Neuronal stem cell (in vitro differentiated cells): Measurements from ENCODE around the gene PML.
A peak's percentile ranks its signal among the peaks of the same experiment; 100 is the strongest.
"Not testable (repeated sequence)": the region's sequence is repeated elsewhere in the genome, so short reads cannot be mapped to it uniquely, and the experiment has no call there.

ENCODE experiments used
- DNase-seq: peaks from one replicate; pipeline ENCODE4 v3.0.0-alpha.2; 2013; ENCODE audit warnings: low spot score
- H2AFZ ChIP-seq: one replicate; pipeline ENCODE4 v1.6.1; 2013; ENCODE audit warnings: mild to moderate bottlenecking, low read length, inconsistent platforms
- H2AK5ac ChIP-seq: 2 replicates; pipeline ENCODE4 v1.6.1; 2013; ENCODE audit warnings: low read depth, mild to moderate bottlenecking, inconsistent platforms, low read length, moderate library complexity, mixed read lengths
- H2BK120ac ChIP-seq: 2 replicates; pipeline ENCODE4 v1.6.1; 2013; ENCODE audit warnings: low read depth, mild to moderate bottlenecking, inconsistent platforms, low read length, moderate library complexity, mixed read lengths
- H2BK12ac ChIP-seq: one replicate; pipeline ENCODE4 v1.6.1; 2013; ENCODE audit warnings: low read length, inconsistent platforms
- H2BK15ac ChIP-seq: 2 replicates; pipeline ENCODE4 v1.6.1; 2013; ENCODE audit warnings: mild to moderate bottlenecking, low read length, inconsistent platforms, mixed read lengths
- H2BK5ac ChIP-seq: one replicate; pipeline ENCODE4 v1.6.1; 2013; ENCODE audit warnings: inconsistent platforms, mild to moderate bottlenecking, low read length, moderate library complexity
- H3K14ac ChIP-seq: one replicate; pipeline ENCODE4 v1.6.1; 2013; ENCODE audit warnings: low read length, inconsistent platforms
- H3K18ac ChIP-seq: 2 replicates; pipeline ENCODE4 v1.6.1; 2013; ENCODE audit warnings: low read length, inconsistent platforms
- H3K23ac ChIP-seq: 2 replicates; pipeline ENCODE4 v1.6.1; 2013; ENCODE audit warnings: low read depth, mild to moderate bottlenecking, mixed read lengths, low read length, inconsistent platforms; ENCODE audit not compliant: poor library complexity
- H3K27ac ChIP-seq: replicated peaks from 3 replicates; pipeline ENCODE4 v1.5.1; 2013; ENCODE audit warnings: low read length, inconsistent platforms
- H3K27me3 ChIP-seq, 3 experiments: 2 replicates each; pipeline ENCODE4 v1.6.1; 2013; ENCODE audit warnings: low read length in 3 of 3, mild to moderate bottlenecking in 2 of 3, inconsistent platforms in 1 of 3, low read depth in 1 of 3, mixed read lengths in 1 of 3, moderate library complexity in 1 of 3; ENCODE audit not compliant: control insufficient read depth in 3 of 3, insufficient read depth in 3 of 3
- H3K36me3 ChIP-seq, 2 donors: replicated peaks in 1 of 2; 2 replicates each; pipeline ENCODE4 v1.6.1; 2013; ENCODE audit warnings: low read length in 2 of 2; ENCODE audit not compliant: control insufficient read depth in 2 of 2, insufficient read depth in 2 of 2
- H3K4ac ChIP-seq: 2 replicates; pipeline ENCODE4 v1.6.1; 2013; ENCODE audit warnings: inconsistent platforms, mild to moderate bottlenecking, low read length, moderate library complexity
- H3K4me1 ChIP-seq, 2 donors: 1 replicate in 1 of 2; 2 replicates in 1 of 2; pipeline ENCODE4 v1.6.1; 2013; ENCODE audit warnings: low read length in 2 of 2, low read depth in 1 of 2; ENCODE audit not compliant: control insufficient read depth in 2 of 2, insufficient read depth in 1 of 2
- H3K4me2 ChIP-seq: one replicate; pipeline ENCODE4 v1.6.1; 2013; ENCODE audit warnings: mild to moderate bottlenecking, low read length, inconsistent platforms; ENCODE audit not compliant: insufficient read depth, poor library complexity, severe bottlenecking
- H3K4me3 ChIP-seq, 2 donors: 2 replicates each; pipeline ENCODE4 v1.5.1; 2013; ENCODE audit warnings: low read length in 2 of 2, mild to moderate bottlenecking in 2 of 2, inconsistent platforms in 1 of 2, moderate library complexity in 1 of 2
- H3K79me1 ChIP-seq: one replicate; pipeline ENCODE4 v1.6.1; 2013; ENCODE audit warnings: low read depth, mild to moderate bottlenecking, inconsistent platforms, low read length, moderate library complexity
- H3K9ac ChIP-seq: one replicate; pipeline ENCODE4 v1.6.1; 2013; ENCODE audit warnings: mild to moderate bottlenecking, low read depth, low read length, inconsistent platforms; ENCODE audit not compliant: poor library complexity
- H3K9me3 ChIP-seq, 2 donors: replicated peaks in 1 of 2; 2 replicates each; pipeline versions ENCODE3 to v1.6.1; 2013; ENCODE audit warnings: low read length in 2 of 2, mild to moderate bottlenecking in 2 of 2, inconsistent platforms in 1 of 2, low read depth in 1 of 2, mixed read lengths in 1 of 2, moderate library complexity in 1 of 2; ENCODE audit not compliant: control insufficient read depth in 2 of 2, insufficient read depth in 1 of 2
- H4K8ac ChIP-seq: one replicate; pipeline ENCODE4 v1.6.1; 2013; ENCODE audit warnings: low read depth, mild to moderate bottlenecking, inconsistent platforms, low read length, moderate library complexity
- H4K91ac ChIP-seq: one replicate; pipeline ENCODE4 v1.6.1; 2013; ENCODE audit warnings: low read length, low read depth, mild to moderate bottlenecking, inconsistent platforms; ENCODE audit not compliant: poor library complexity
- WGBS, 2 donors: extraction: QIAGEN DNeasy Blood & Tissue Kit; methylation state at CpG; one replicate each; pipeline ENCODE4 v1.1.7; 2013; ENCODE audit warnings: missing lambda C conversion rate in 2 of 2, mixed read lengths in 1 of 2; ENCODE audit not compliant: insufficient read length in 2 of 2, insufficient replicate concordance in 1 of 2; ENCODE audit errors: extremely low coverage in 2 of 2; 5-methylcytosine and 5-hydroxymethylcytosine counted together

Gene PML

DNA sequence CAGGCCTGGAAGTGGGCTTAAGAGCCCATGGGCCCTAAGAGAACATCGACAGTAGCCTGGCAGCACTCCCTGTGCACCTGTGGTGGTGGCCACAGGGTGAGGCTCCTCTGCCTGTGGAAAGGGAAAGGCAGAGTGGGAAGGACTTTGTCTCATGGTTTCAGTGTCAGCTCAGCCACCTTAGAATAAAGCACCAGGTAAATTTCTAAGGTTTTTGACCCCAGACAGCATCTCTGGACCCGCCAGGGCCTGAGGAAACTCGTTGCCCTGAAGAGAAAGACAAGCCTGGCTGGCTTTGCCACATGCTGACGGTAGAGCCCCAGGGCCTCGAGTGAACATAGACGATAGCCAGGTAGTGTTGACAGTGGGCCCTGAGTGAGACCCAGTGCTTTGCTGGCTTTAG, 65.7 kb downstream of the PML start:
- no peak for DNase-seq
- no peak overlapping the region for H2BK15ac ChIP-seq
- no peak overlapping the region for H3K18ac ChIP-seq
- H3K36me3 ChIP-seq: no peaks in the 10 kb centered on the region
- no peak overlapping the region for H2BK120ac ChIP-seq
- H2AFZ ChIP-seq: no peak overlapping the region
- H2BK5ac ChIP-seq: no peak overlapping the region
- H2BK12ac ChIP-seq: no peak overlapping the region
- H4K91ac ChIP-seq: no peak overlapping the region
- H3K14ac ChIP-seq: no peak overlapping the region
- peaks cover 0 to 2% of the 10 kb centered on the region in 2 donors for H3K9me3 ChIP-seq
- H3K4me3 ChIP-seq: no peak overlapping the region
- H2AK5ac ChIP-seq: no peak overlapping the region
- H3K4me2 ChIP-seq: no peak overlapping the region
- no peaks in the 10 kb centered on the region for H3K4me1 ChIP-seq
- H3K27me3 ChIP-seq: peaks cover 0 to 21% (median 0%) of the 10 kb centered on the region in 3 experiments
- no peak overlapping the region for H3K27ac ChIP-seq
- H4K8ac ChIP-seq: no peak overlapping the region
- no CpG with 5 or more reads among the region's 6 CpGs for WGBS, 2 donors
- no peak overlapping the region for H3K9ac ChIP-seq
- no peak overlapping the region for H3K23ac ChIP-seq
- no peak overlapping the region for H3K4ac ChIP-seq
- H3K79me1 ChIP-seq: peaks cover 2% of the 10 kb centered on the region

DNA sequence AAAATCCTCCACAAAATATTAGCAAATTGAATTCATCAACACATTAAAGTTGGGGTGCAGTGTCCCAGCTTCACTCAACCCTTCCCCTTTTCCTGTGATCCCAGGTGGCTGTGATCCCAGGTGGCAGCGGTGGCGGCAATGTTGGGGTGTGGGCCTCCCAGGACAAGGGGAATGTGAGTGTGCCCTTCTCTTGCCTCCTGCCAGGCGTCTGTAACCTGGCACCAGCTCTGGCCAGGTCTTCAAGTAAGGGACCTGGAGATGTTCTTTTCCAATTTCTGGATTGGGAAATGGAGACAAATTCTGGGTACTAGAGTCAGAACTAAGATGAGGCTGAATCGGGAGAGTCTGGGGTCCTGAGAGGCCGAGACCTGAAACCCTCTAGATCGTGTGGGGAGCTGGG, 67.7 kb downstream of the PML start:
- Histone ChIP-seq H3K4ac (no peak overlapping the region), H3K9me3 (peaks cover 0 to 2% of the 10 kb centered on the region in 2 donors), H3K18ac (no peak overlapping the region), H2AFZ (no peak overlapping the region), H3K27ac (no peak overlapping the region), H2BK12ac (no peak overlapping the region), H3K36me3 (no peaks in the 10 kb centered on the region), H2BK5ac (no peak overlapping the region), H3K27me3 (peaks cover 0 to 18% (median 0%) of the 10 kb centered on the region in 3 experiments), H3K4me1 (no peaks in the 10 kb centered on the region), H3K79me1 (peaks cover 2% of the 10 kb centered on the region), H2BK120ac (no peak overlapping the region), H3K4me3 (peak overlapping the region in 1 of 2 donors; percentile 9), H3K9ac (no peak overlapping the region), H3K23ac (no peak overlapping the region), H4K8ac (no peak overlapping the region), H2AK5ac (no peak overlapping the region), H3K4me2 (no peak overlapping the region), H4K91ac (no peak overlapping the region), H3K14ac (no peak overlapping the region), H2BK15ac (no peak overlapping the region)
- DNase-seq: no peak
- no CpG with 5 or more reads among the region's 6 CpGs for WGBS, 2 donors

DNA sequence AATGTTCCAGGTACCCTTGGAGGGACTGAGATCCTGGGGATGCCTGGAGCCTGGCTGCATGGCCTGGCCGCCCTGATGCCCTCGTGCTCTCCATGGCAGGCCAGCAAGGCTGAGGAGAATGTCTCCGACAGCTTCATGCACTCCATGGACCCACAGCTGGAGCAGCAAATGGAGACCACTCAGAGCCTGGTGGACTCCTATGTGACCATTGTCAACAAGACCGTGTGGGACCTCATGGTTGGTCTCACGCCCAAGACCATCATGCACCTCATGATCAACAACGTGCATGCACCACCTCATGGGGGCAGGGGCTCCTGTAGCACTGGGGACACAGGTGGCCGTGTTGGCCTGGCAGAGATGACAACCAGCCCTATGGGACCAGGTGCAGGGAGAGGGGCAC, 68.2 kb downstream of the PML start:
- Histone ChIP-seq H3K23ac (no peak overlapping the region), H3K79me1 (peaks cover 2% of the 10 kb centered on the region), H3K9ac (no peak overlapping the region), H2BK15ac (no peak overlapping the region), H3K18ac (no peak overlapping the region), H3K4me3 (peak overlapping the region in 1 of 2 donors; percentile 9), H3K14ac (no peak overlapping the region), H3K36me3 (no peaks in the 10 kb centered on the region), H2BK120ac (no peak overlapping the region), H4K91ac (no peak overlapping the region), H2AFZ (no peak overlapping the region), H3K4ac (no peak overlapping the region), H3K27ac (no peak overlapping the region), H2BK12ac (no peak overlapping the region), H2BK5ac (no peak overlapping the region), H2AK5ac (no peak overlapping the region), H3K4me2 (no peak overlapping the region), H3K9me3 (peaks cover 0 to 2% of the 10 kb centered on the region in 2 donors), H4K8ac (no peak overlapping the region), H3K4me1 (no peaks in the 10 kb centered on the region), H3K27me3 (peaks cover 0 to 16% (median 0%) of the 10 kb centered on the region in 3 experiments)
- WGBS, 2 donors: no CpG with 5 or more reads among the region's 7 CpGs
- DNase-seq: no peak

DNA sequence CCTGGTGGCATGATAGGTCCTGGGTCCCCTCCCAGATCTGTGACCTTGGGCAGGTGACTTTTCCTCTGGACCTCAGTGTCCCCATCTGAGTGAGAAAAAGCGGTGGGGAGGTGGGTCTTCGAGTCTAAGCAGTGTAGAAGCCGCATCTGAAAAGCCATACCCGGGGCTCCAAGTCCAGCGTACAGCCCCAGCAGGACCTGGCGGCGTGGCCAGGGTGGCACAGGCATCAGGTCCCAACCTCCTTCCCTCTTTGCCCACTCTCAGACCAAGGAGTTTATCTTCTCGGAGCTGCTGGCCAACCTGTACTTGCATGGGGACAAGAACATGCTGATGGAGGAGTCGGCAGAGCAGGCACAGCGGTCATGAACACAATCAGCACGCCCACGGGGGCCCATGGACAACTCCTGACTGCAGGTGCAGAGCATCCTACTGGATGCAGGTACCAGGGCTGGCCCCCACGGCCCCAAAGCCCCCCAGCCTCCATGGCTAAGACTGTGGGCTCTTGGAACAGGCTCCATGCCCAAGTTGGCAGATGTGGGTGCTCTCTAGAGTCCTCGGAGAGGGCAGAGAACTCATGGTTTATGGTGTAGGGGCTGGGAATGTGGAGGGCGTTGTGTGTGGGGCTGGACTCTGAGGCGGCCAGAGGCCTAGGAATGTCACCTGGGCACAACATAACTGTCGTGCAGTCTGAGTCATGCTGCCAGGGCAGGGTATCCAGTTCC, 69.1 kb downstream of the PML start:
- not testable (repeated sequence) for H3K79me1 ChIP-seq, H2BK15ac ChIP-seq, H3K27ac ChIP-seq, H2BK120ac ChIP-seq, H2AK5ac ChIP-seq, H4K91ac ChIP-seq, H2BK12ac ChIP-seq, H3K9me3 ChIP-seq, H3K4ac ChIP-seq, H4K8ac ChIP-seq, H3K36me3 ChIP-seq, H3K9ac ChIP-seq, H3K23ac ChIP-seq, H3K14ac ChIP-seq, H2AFZ ChIP-seq, H3K18ac ChIP-seq, H3K4me2 ChIP-seq, H2BK5ac ChIP-seq, H3K4me1 ChIP-seq, H3K4me3 ChIP-seq, DNase-seq
- WGBS, 2 donors: no CpG with 5 or more reads among the region's 17 CpGs
- H3K27me3 ChIP-seq: peaks cover 0 to 13% (median 0%) of the 10 kb centered on the region in 3 experiments
